Measurements from ENCODE around the gene RIPOR1.

GRCh38 chr16:67482233-67482924 lies 46.2 kb upstream of the RIPOR1 start:
- TF ChIP-seq CTCF (IDR thresholded peaks at IDR 0.05) (no peak), POLR2AphosphoS5 (IDR thresholded peaks at IDR 0.05; ENCODE audit: low read depth, low read length) (no peak), REST (IDR thresholded peaks at IDR 0.05; ENCODE audit: insufficient read depth in 1 of 2, low read depth in 2 of 2, low read length in 1 of 2) (no peak), TCF7L2 (IDR thresholded peaks at IDR 0.05; ENCODE audit: low read depth, low read length) (no peak)
